HCT116 (cell line): ENCODE results near the gene MYLK2. TPM values are rescaled to one million over a fixed set of nuclear protein-coding genes. Genes with fewer than 3 reads are reported as not detected.
"Not testable (repeated sequence)": the region's sequence is repeated elsewhere in the genome, so short reads cannot be mapped to it uniquely, and the experiment has no call there.

Source experiments
- ATAC-seq: fragments of 200-7000 bp; cut with Tn5 transposase; 2 replicates; pipeline ENCODE4 v1.9.1; 2020; ENCODE audit warnings: mild to moderate bottlenecking, moderate library complexity
- BruUV-seq: library from RNA; stranded (reverse); fragments of 400-500 nt; replicated peaks from 2 replicates; lab custom pipeline; 2021; lab: Mats Ljungman, UMichigan
- CTCF ChIA-PET: fragments of 300-600 bp; sonication (Branson Sonifier 250); formaldehyde crosslinking; loops from one replicate; lab custom pipeline; 2021; ENCODE audit warnings: antibody characterized with exemption; lab: Charles Lee
- POLR2A ChIA-PET: fragments of 300-600, 350-600 bp; sonication (Branson Sonifier 250); formaldehyde crosslinking; loops from one replicate; lab custom pipeline; 2021; ENCODE audit warnings: antibody characterized with exemption; lab: Charles Lee
- RAD21 ChIA-PET, 2 experiments: fragments of 300-600 bp; sonication (Branson Sonifier 250); formaldehyde crosslinking; loops; one replicate each; lab custom pipeline; 2023; ENCODE audit warnings: low total read pairs in 2 of 2; ENCODE audit not compliant: uncharacterized antibody in 2 of 2, unreplicated experiment in 2 of 2, low non-redundant PET in 1 of 2; lab: Charles Lee
- DNase-seq: peaks from one replicate; pipeline ENCODE4 v3.0.0-alpha.2; 2010; ENCODE audit warnings: low read depth, low spot score
- H2AFZ ChIP-seq: fragments of 200-600 bp; shearing (Covaris generic), sonication (generic); 2 replicates; pipeline ENCODE4 v1.6.1; 2017; ENCODE audit warnings: low read depth, mixed run types, mixed read lengths, antibody characterized with exemption, low read length; ENCODE audit not compliant: poor library complexity, severe bottlenecking
- H3K27ac ChIP-seq: 2 replicates; pipeline ENCODE4 v1.5.1; 2012; ENCODE audit warnings: low read depth, low read length
- H3K27me3 ChIP-seq: fragments of 200-600 bp; sonication (generic); 2 replicates; pipeline ENCODE4 v1.6.1; 2016; ENCODE audit warnings: mixed run types, low read length, mixed read lengths; ENCODE audit not compliant: insufficient read depth
- H3K36me3 ChIP-seq, 2 experiments: fragments of 200-500 bp in 1 of 2; fragments of 200-600 bp in 1 of 2; sonication (Bioruptor generic) in 1 of 2; sonication (generic) in 1 of 2; 2 replicates each; pipeline versions ENCODE4 v1.5.1 to v1.6.1; 2014 to 2016; ENCODE audit warnings: low read length in 2 of 2, inconsistent platforms in 1 of 2, mixed read lengths in 1 of 2, mixed run types in 1 of 2; ENCODE audit not compliant: insufficient read depth in 2 of 2, control insufficient read depth in 1 of 2
- H3K4me1 ChIP-seq, 2 experiments: fragments of 200-600 bp in 1 of 2; sonication (generic) in 1 of 2; 2 replicates each; pipeline versions ENCODE4 v1.5.1 to v1.6.1; 2012 to 2017; ENCODE audit warnings: low read length in 2 of 2, inconsistent platforms in 1 of 2, mild to moderate bottlenecking in 1 of 2, mixed read lengths in 1 of 2, mixed run types in 1 of 2, moderate library complexity in 1 of 2; ENCODE audit not compliant: insufficient read depth in 2 of 2, control insufficient read depth in 1 of 2
- H3K4me2 ChIP-seq: fragments of 200-600 bp; sonication (generic); 2 replicates; pipeline ENCODE4 v1.6.1; 2017; ENCODE audit warnings: mixed run types, low read length, mixed read lengths
- H3K4me3 ChIP-seq, 2 experiments: fragments of 200-600 bp in 1 of 2; sonication (generic) in 1 of 2; replicated peaks in 1 of 2; 2 replicates each; pipeline ENCODE4 v1.5.1; 2011 to 2016; ENCODE audit warnings: low read length in 2 of 2, control low read depth in 1 of 2, low read depth in 1 of 2, mild to moderate bottlenecking in 1 of 2, mixed read lengths in 1 of 2, mixed run types in 1 of 2
- H3K79me2 ChIP-seq: fragments of 200-600 bp; sonication (generic); 2 replicates; pipeline ENCODE4 v1.6.1; 2017; ENCODE audit warnings: mild to moderate bottlenecking, mixed run types, low read length, moderate library complexity, mixed read lengths; ENCODE audit not compliant: insufficient read depth
- H3K9ac ChIP-seq: fragments of 200-600 bp; sonication (generic); 2 replicates; pipeline ENCODE4 v1.6.1; 2016; ENCODE audit warnings: low read length, mixed read lengths
- H3K9me2 ChIP-seq: fragments of 200-600 bp; sonication (generic), shearing (Covaris generic); 2 replicates; pipeline ENCODE4 v1.6.1; 2017; ENCODE audit warnings: mixed run types, mild to moderate bottlenecking, moderate library complexity; ENCODE audit not compliant: insufficient read depth
- H3K9me3 ChIP-seq, 2 experiments: fragments of 200-500 bp in 1 of 2; fragments of 200-600 bp in 1 of 2; sonication (Bioruptor generic) in 1 of 2; sonication (generic) in 1 of 2; 2 replicates each; pipeline ENCODE4 v1.6.1; 2014 to 2017; ENCODE audit warnings: low read length in 2 of 2, mixed read lengths in 2 of 2, inconsistent platforms in 1 of 2, low read depth in 1 of 2, mild to moderate bottlenecking in 1 of 2, mixed run types in 1 of 2, moderate library complexity in 1 of 2; ENCODE audit not compliant: control insufficient read depth in 1 of 2, insufficient read depth in 1 of 2
- H4K20me1 ChIP-seq: fragments of 200-600 bp; sonication (generic), shearing (Covaris generic); 2 replicates; pipeline ENCODE4 v1.6.1; 2017; ENCODE audit warnings: mixed run types, mild to moderate bottlenecking, moderate library complexity; ENCODE audit not compliant: insufficient read depth
- ATF3 ChIP-seq: IDR thresholded peaks from 2 replicates; pipeline ENCODE4 v1.6.1; 2012
- CBX3 ChIP-seq: IDR thresholded peaks from 2 replicates; pipeline ENCODE4 v1.6.1; 2012; ENCODE audit warnings: low read depth
- CEBPB ChIP-seq: IDR thresholded peaks from 2 replicates; pipeline ENCODE4 v1.6.1; 2012; ENCODE audit warnings: low read depth
- CTCF ChIP-seq, 3 experiments: fragments of 200-600 bp in 1 of 3; sonication (generic) in 1 of 3; IDR thresholded peaks in 2 of 3; conservative IDR thresholded peaks in 1 of 3; 2 replicates each; pipeline ENCODE4 v1.5.1; 2012 to 2017; ENCODE audit warnings: low read depth in 2 of 3, low read length in 2 of 3, antibody characterized with exemption in 1 of 3, borderline replicate concordance in 1 of 3, control low read depth in 1 of 3, mild to moderate bottlenecking in 1 of 3, mixed read lengths in 1 of 3, mixed run types in 1 of 3, moderate library complexity in 1 of 3; ENCODE audit not compliant: insufficient read depth in 1 of 3
- EGR1 ChIP-seq: IDR thresholded peaks from 2 replicates; pipeline ENCODE4 v1.6.1; 2012; ENCODE audit warnings: low read depth
- ELF1 ChIP-seq: IDR thresholded peaks from 2 replicates; pipeline ENCODE4 v1.6.1; 2012; ENCODE audit warnings: low read depth, borderline replicate concordance
- EZH2 ChIP-seq: fragments of 200-600 bp; sonication (generic); IDR thresholded peaks from 2 replicates; pipeline ENCODE4 v1.6.1; 2017; ENCODE audit warnings: antibody characterized with exemption, mixed run types
- FOSL1 ChIP-seq: IDR thresholded peaks from 2 replicates; pipeline ENCODE4 v1.6.1; 2012; ENCODE audit warnings: low read depth
- JUND ChIP-seq: IDR thresholded peaks from 2 replicates; pipeline ENCODE4 v1.6.1; 2012
- RAD21 ChIP-seq: IDR thresholded peaks from 2 replicates; pipeline ENCODE4 v1.6.1; 2012; ENCODE audit warnings: low read depth, mild to moderate bottlenecking
- REST ChIP-seq: IDR thresholded peaks from 2 replicates; pipeline ENCODE4 v1.6.1; 2012; ENCODE audit warnings: low read depth
- SIN3A ChIP-seq: IDR thresholded peaks from 2 replicates; pipeline ENCODE4 v1.6.1; 2012; ENCODE audit warnings: low read depth
- SP1 ChIP-seq: IDR thresholded peaks from 2 replicates; pipeline ENCODE4 v1.6.1; 2012; ENCODE audit warnings: low read depth
- TCF7L2 ChIP-seq: IDR thresholded peaks from 2 replicates; pipeline ENCODE4 v1.7.0; 2011; ENCODE audit warnings: borderline replicate concordance, inconsistent platforms; ENCODE audit not compliant: insufficient read depth, insufficient read length; ENCODE audit errors: extremely low read depth
- YY1 ChIP-seq: IDR thresholded peaks from 2 replicates; pipeline ENCODE4 v1.6.1; 2011; ENCODE audit warnings: low read length, low read depth, moderate library complexity, mild to moderate bottlenecking; ENCODE audit not compliant: insufficient replicate concordance; ENCODE audit errors: extremely low read depth
- ZFX ChIP-seq: fragments of 450-650 bp; IDR thresholded peaks from 2 replicates; pipeline ENCODE4 v1.6.1; 2017
- intact Hi-C: fragments of 100-400 bp; cut with micrococcal nuclease; formaldehyde crosslinking; loops from 2 replicates; pipeline ENCODE4 v1.10.0; 2022
- total RNA-seq: library from RNA; stranded (reverse); gene quantifications from one replicate; pipeline ENCODE4 v1.2.1, GENCODE V29; 2021; ENCODE audit not compliant: unreplicated experiment

MYLK2 gene
- total RNA-seq, 1 experiment from 2014 or later: 0.34 TPM

- H3K9ac ChIP-seq, H3K9me2 ChIP-seq, H3K79me2 ChIP-seq, H2AFZ ChIP-seq, BruUV-seq, RAD21 ChIA-PET, CTCF ChIA-PET, H3K4me1 ChIP-seq, H3K36me3 ChIP-seq, H4K20me1 ChIP-seq, intact Hi-C loops, H3K27ac ChIP-seq, H3K27me3 ChIP-seq, H3K4me2 ChIP-seq, DNase-seq, H3K4me3 ChIP-seq, H3K9me3 ChIP-seq, ATAC-seq: not testable (repeated sequence)
- POLR2A ChIA-PET: interaction anchor here (0.6 kb wide), 1 partner anchor 169 kb away, joined by 3 read pairs; no protein-coding TSS in a partner anchor
Observed at GRCh38 chr20:31828016-31828415, 8.9 kb downstream of the MYLK2 start.

GRCh38 chr20:31829731-31830130 lies 10.6 kb downstream of the MYLK2 start:
- intact Hi-C loops: no loop called here
- H3K9me3 ChIP-seq: no peaks in the 10 kb centered on the region
- H4K20me1 ChIP-seq: no peaks in the 10 kb centered on the region
- CTCF ChIA-PET: interaction anchor here (1.7 kb wide), 1 partner anchor 23 kb away, joined by 6 read pairs; no protein-coding TSS in a partner anchor
- POLR2A ChIA-PET: no interaction called here
- no peak overlapping the region for H2AFZ ChIP-seq
- BruUV-seq: no TSS peak
- H3K9ac ChIP-seq: no peak overlapping the region
- no peaks in the 10 kb centered on the region for H3K27me3 ChIP-seq
- no peaks in the 10 kb centered on the region for H3K9me2 ChIP-seq
- no peak overlapping the region for H3K27ac ChIP-seq
- ATAC-seq (no peak), DNase-seq (no peak)
- no peaks in the 10 kb centered on the region for H3K36me3 ChIP-seq
- H3K79me2 ChIP-seq: no peaks in the 10 kb centered on the region
- no peak overlapping the region for H3K4me2 ChIP-seq
- no peak overlapping the region for H3K4me3 ChIP-seq
- 0 out of 4 replicates have a peak, but pooled peaks cover 0 to 2% of the 10 kb centered on the region in 2 experiments for H3K4me1 ChIP-seq
- RAD21 ChIA-PET: no interaction called here
- TF ChIP-seq JUND (no peak), CEBPB (no peak), CTCF (IDR thresholded peaks at IDR 0.05 in 2 of 3, conservative IDR thresholded peaks at IDR 0.05 in 1 of 3; ENCODE audit: borderline replicate concordance in 1 of 3, insufficient read depth in 1 of 3, low read depth in 2 of 3, low read length in 2 of 3) (no peak), EGR1 (no peak), TCF7L2 (no peak), ELF1 (no peak), SP1 (no peak), YY1 (no peak), RAD21 (no peak), ATF3 (no peak), REST (no peak), EZH2 (no peak), FOSL1 (no peak), CBX3 (no peak), ZFX (no peak), SIN3A (no peak)
- TF ChIP-seq, all 23 proteins: peak for 0
